Uterus (tissue), 4 donors: Measurements from ENCODE around the gene MAGI2. TPM values are rescaled to one million over a fixed set of nuclear protein-coding genes. Genes with fewer than 3 reads are reported as not detected.

Source experiments
- DNase-seq, 2 donors: peaks; one replicate each; pipeline ENCODE4 v3.0.0-alpha.2; 2019 to 2020
- H3K27ac ChIP-seq, 2 donors: fragments of 200-600 bp; sonication (generic); 1 replicate in 1 of 2; 2 replicates in 1 of 2; pipeline ENCODE4 v1.5.1; 2016 to 2018
- H3K27me3 ChIP-seq, 2 donors: fragments of 200-600 bp; sonication (generic); one replicate each; pipeline ENCODE4 v1.5.1; 2018 to 2019; ENCODE audit warnings: control low read depth in 1 of 2
- H3K36me3 ChIP-seq, 2 donors: fragments of 200-600 bp; sonication (generic); one replicate each; pipeline ENCODE4 v1.5.1; 2019; ENCODE audit warnings: control low read depth in 1 of 2
- H3K4me1 ChIP-seq, 2 donors: fragments of 200-600 bp; sonication (generic); one replicate each; pipeline ENCODE4 v1.5.1; 2018 to 2019; ENCODE audit warnings: control low read depth in 1 of 2
- H3K4me3 ChIP-seq, 2 donors: fragments of 200-600 bp; sonication (generic); 1 replicate in 1 of 2; 2 replicates in 1 of 2; pipeline ENCODE4 v1.5.1; 2018 to 2019; ENCODE audit warnings: mild to moderate bottlenecking in 1 of 2
- H3K9me3 ChIP-seq, 2 donors: fragments of 200-600 bp; sonication (generic); one replicate each; pipeline ENCODE4 v1.5.1; 2019; ENCODE audit warnings: control low read depth in 1 of 2
- CTCF ChIP-seq, 4 experiments: fragments of 200-600 bp in 2 of 4; fragments of 450-650 bp in 2 of 4; sonication (generic) in 2 of 4; IDR thresholded peaks; one replicate each; pipeline ENCODE4 v1.5.1; 2016 to 2019; ENCODE audit warnings: antibody characterized with exemption in 4 of 4, mild to moderate bottlenecking in 2 of 4, moderate library complexity in 1 of 4
- POLR2A ChIP-seq, 2 donors: fragments of 450-650 bp; IDR thresholded peaks; one replicate each; pipeline ENCODE4 v1.6.1; 2016; ENCODE audit warnings: antibody characterized with exemption in 2 of 2, mild to moderate bottlenecking in 1 of 2, moderate library complexity in 1 of 2
- intact Hi-C: fragments of 100-400 bp; cut with DNase I; formaldehyde crosslinking; loops from one replicate; pipeline ENCODE4 v1.15.1; 2023; ENCODE audit warnings: low total_unique reads
- total RNA-seq, 4 donors: library from RNA; depleted of rRNA in 3 of 4; stranded (reverse); fragments of >200 nt in 3 of 4; gene quantifications; one replicate each; pipeline versions ENCODE4 v1.1.0 to v1.2.4, GENCODE V29; 2014 to 2023
- donor health status: DM: yes; HTN: yes; CAD: no.

The MAGI2 gene
- total RNA-seq, 4 donors from 2014 or later: 5.3 to 23.2 (median 13.8) TPM

GRCh38 chr7:78675511-78675910, 778.0 kb downstream of the MAGI2 start:
- TF ChIP-seq CTCF (IDR thresholded peaks at IDR 0.05): no peak
- H3K36me3 ChIP-seq: no peaks in the 10 kb centered on the region
- no peak for DNase-seq
- no peaks in the 10 kb centered on the region for H3K9me3 ChIP-seq
- no peak overlapping the region for H3K4me3 ChIP-seq
- H3K27me3 ChIP-seq: no peaks in the 10 kb centered on the region
- no peaks in the 10 kb centered on the region for H3K4me1 ChIP-seq
- intact Hi-C loops: no loop called here
- H3K27ac ChIP-seq: no peak overlapping the region

- Histone ChIP-seq H3K4me3 (no peak overlapping the region), H3K36me3 (no peaks in the 10 kb centered on the region), H3K27ac (no peak overlapping the region), H3K9me3 (no peaks in the 10 kb centered on the region), H3K27me3 (no peaks in the 10 kb centered on the region), H3K4me1 (no peaks in the 10 kb centered on the region)
- TF ChIP-seq POLR2A (IDR thresholded peaks at IDR 0.05): no peak
- TF ChIP-seq CTCF (IDR thresholded peaks at IDR 0.05): no peak
- intact Hi-C loops: no loop called here
- no peak for DNase-seq
Observed at GRCh38 chr7:78673272-78673671, 780.2 kb downstream of the MAGI2 start.

GRCh38 chr7:78662939-78663338, 790.5 kb downstream of the MAGI2 start:
- no peak for TF ChIP-seq POLR2A (IDR thresholded peaks at IDR 0.05)
- TF ChIP-seq CTCF (IDR thresholded peaks at IDR 0.05): no peak
- intact Hi-C loops: no loop called here
- H3K9me3 ChIP-seq: no peaks in the 10 kb centered on the region
- H3K27ac ChIP-seq: no peak overlapping the region
- H3K4me3 ChIP-seq: no peak overlapping the region
- DNase-seq: no peak
- H3K27me3 ChIP-seq: no peaks in the 10 kb centered on the region
- H3K36me3 ChIP-seq: no peaks in the 10 kb centered on the region
- H3K4me1 ChIP-seq: no peaks in the 10 kb centered on the region

- no peaks in the 10 kb centered on the region for H3K9me3 ChIP-seq
- TF ChIP-seq POLR2A (IDR thresholded peaks at IDR 0.05) (no peak), CTCF (IDR thresholded peaks at IDR 0.05) (no peak)
- no peak overlapping the region for H3K4me3 ChIP-seq
- no peak overlapping the region for H3K27ac ChIP-seq
- DNase-seq: no peak
- H3K4me1 ChIP-seq: no peaks in the 10 kb centered on the region
- intact Hi-C loops: no loop called here
- H3K27me3 ChIP-seq: no peaks in the 10 kb centered on the region
- no peaks in the 10 kb centered on the region for H3K36me3 ChIP-seq
Observed at GRCh38 chr7:78649976-78650375, 803.5 kb downstream of the MAGI2 start.

- Histone ChIP-seq H3K27me3 (no peaks in the 10 kb centered on the region), H3K36me3 (no peaks in the 10 kb centered on the region), H3K4me3 (no peak overlapping the region), H3K4me1 (no peaks in the 10 kb centered on the region), H3K9me3 (no peaks in the 10 kb centered on the region), H3K27ac (no peak overlapping the region)
- intact Hi-C loops: no loop called here
- DNase-seq: no peak
- TF ChIP-seq CTCF (IDR thresholded peaks at IDR 0.05) (no peak), POLR2A (IDR thresholded peaks at IDR 0.05) (no peak)
Observed at GRCh38 chr7:78649236-78649635, 804.2 kb downstream of the MAGI2 start.
